ENCODE data around the gene CRYBB3. TPM values are rescaled to one million over a fixed set of nuclear protein-coding genes. Genes with fewer than 3 reads are reported as not detected.
A peak's percentile ranks its signal among the peaks of the same experiment; 100 is the strongest.
"Not testable (repeated sequence)": the region's sequence is repeated elsewhere in the genome, so short reads cannot be mapped to it uniquely, and the experiment has no call there.

The CRYBB3 gene
- total RNA-seq, 1 donor from 2014 or later = not detected

- H3K4me3 Mint-ChIP-seq (ENCODE audit: unreplicated experiment) = no peak overlapping the region
- H3K36me3 Mint-ChIP-seq (ENCODE audit: unreplicated experiment) = no peaks in the 10 kb centered on the region
- H3K9me3 Mint-ChIP-seq (ENCODE audit: unreplicated experiment) = no peaks in the 10 kb centered on the region
- no peaks in the 10 kb centered on the region for H3K4me1 Mint-ChIP-seq (ENCODE audit: low read depth, unreplicated experiment)
- peaks cover 7% of the 10 kb centered on the region for H3K27me3 Mint-ChIP-seq (ENCODE audit: unreplicated experiment)
- no peak for TF ChIP-seq CTCF (IDR thresholded peaks at IDR 0.05; ENCODE audit: partially characterized antibody, unreplicated experiment)
- H3K27ac Mint-ChIP-seq (ENCODE audit: unreplicated experiment) = no peak overlapping the region
- DNase-seq = no peak
Measured at GRCh38 chr22:25232301-25232700, 32.6 kb downstream of the CRYBB3 start.

GRCh38 chr22:25233706-25234105, 34.0 kb downstream of the CRYBB3 start:
- DNase-seq; H3K4me1 Mint-ChIP-seq (ENCODE audit: low read depth, unreplicated experiment); H3K27ac Mint-ChIP-seq (ENCODE audit: unreplicated experiment); H3K27me3 Mint-ChIP-seq (ENCODE audit: unreplicated experiment); H3K9me3 Mint-ChIP-seq (ENCODE audit: unreplicated experiment); H3K36me3 Mint-ChIP-seq (ENCODE audit: unreplicated experiment); H3K4me3 Mint-ChIP-seq (ENCODE audit: unreplicated experiment): not testable (repeated sequence)

GRCh38 chr22:25235547-25236290, 36.1 kb downstream of the CRYBB3 start:
- Mint-ChIP-seq H3K4me3 (ENCODE audit: unreplicated experiment) (peak overlapping the region; percentile 46), H3K27ac (ENCODE audit: unreplicated experiment) (no peak overlapping the region), H3K4me1 (ENCODE audit: low read depth, unreplicated experiment) (no peaks in the 10 kb centered on the region)

GRCh38 chr22:25236417-25236816, 36.8 kb downstream of the CRYBB3 start:
- H3K27me3 Mint-ChIP-seq (ENCODE audit: unreplicated experiment) = peaks cover 3% of the 10 kb centered on the region
- H3K4me3 Mint-ChIP-seq (ENCODE audit: unreplicated experiment) = no peak overlapping the region
- H3K36me3 Mint-ChIP-seq (ENCODE audit: unreplicated experiment) = no peaks in the 10 kb centered on the region
- no peak for DNase-seq
- TF ChIP-seq CTCF (IDR thresholded peaks at IDR 0.05; ENCODE audit: partially characterized antibody, unreplicated experiment) = no peak
- no peaks in the 10 kb centered on the region for H3K9me3 Mint-ChIP-seq (ENCODE audit: unreplicated experiment)
- H3K4me1 Mint-ChIP-seq (ENCODE audit: low read depth, unreplicated experiment) = no peaks in the 10 kb centered on the region
- no peak overlapping the region for H3K27ac Mint-ChIP-seq (ENCODE audit: unreplicated experiment)

More at GRCh38 chr22:25235547-25236290, 36.1 kb downstream of the CRYBB3 start:
- Mint-ChIP-seq H3K27me3 (ENCODE audit: unreplicated experiment) (peaks cover 4% of the 10 kb centered on the region), H3K36me3 (ENCODE audit: unreplicated experiment) (no peaks in the 10 kb centered on the region), H3K9me3 (ENCODE audit: unreplicated experiment) (no peaks in the 10 kb centered on the region)
- peak; percentile 93 for DNase-seq
- peak; percentile 73 for TF ChIP-seq CTCF (IDR thresholded peaks at IDR 0.05; ENCODE audit: partially characterized antibody, unreplicated experiment)

GRCh38 chr22:25237503-25237902, 37.8 kb downstream of the CRYBB3 start:
- DNase-seq = no peak
- no peak overlapping the region for H3K27ac Mint-ChIP-seq (ENCODE audit: unreplicated experiment)
- peaks cover 1% of the 10 kb centered on the region for H3K27me3 Mint-ChIP-seq (ENCODE audit: unreplicated experiment)
- no peaks in the 10 kb centered on the region for H3K9me3 Mint-ChIP-seq (ENCODE audit: unreplicated experiment)
- H3K4me1 Mint-ChIP-seq (ENCODE audit: low read depth, unreplicated experiment) = no peaks in the 10 kb centered on the region
- H3K4me3 Mint-ChIP-seq (ENCODE audit: unreplicated experiment) = no peak overlapping the region
- H3K36me3 Mint-ChIP-seq (ENCODE audit: unreplicated experiment) = no peaks in the 10 kb centered on the region
- TF ChIP-seq CTCF (IDR thresholded peaks at IDR 0.05; ENCODE audit: partially characterized antibody, unreplicated experiment) = no peak

GRCh38 chr22:25238058-25238457, 38.4 kb downstream of the CRYBB3 start:
- H3K27me3 Mint-ChIP-seq (ENCODE audit: unreplicated experiment); H3K27ac Mint-ChIP-seq (ENCODE audit: unreplicated experiment); H3K36me3 Mint-ChIP-seq (ENCODE audit: unreplicated experiment); H3K4me3 Mint-ChIP-seq (ENCODE audit: unreplicated experiment); H3K4me1 Mint-ChIP-seq (ENCODE audit: low read depth, unreplicated experiment); H3K9me3 Mint-ChIP-seq (ENCODE audit: unreplicated experiment); DNase-seq: not testable (repeated sequence)

GRCh38 chr22:25255169-25255568, 55.5 kb downstream of the CRYBB3 start:
- not testable (repeated sequence) for H3K27me3 Mint-ChIP-seq (ENCODE audit: unreplicated experiment); H3K9me3 Mint-ChIP-seq (ENCODE audit: unreplicated experiment); H3K36me3 Mint-ChIP-seq (ENCODE audit: unreplicated experiment); H3K4me3 Mint-ChIP-seq (ENCODE audit: unreplicated experiment); DNase-seq; H3K4me1 Mint-ChIP-seq (ENCODE audit: low read depth, unreplicated experiment); H3K27ac Mint-ChIP-seq (ENCODE audit: unreplicated experiment)
